GM21825 (cell line): ENCODE results near the gene BTBD2.
"Not testable (repeated sequence)": the region's sequence is repeated elsewhere in the genome, so short reads cannot be mapped to it uniquely, and the experiment has no call there.

Source experiments
- ATAC-seq: cut with Tn5 transposase; IDR thresholded peaks from one replicate; pipeline ENCODE4 v1.9.1; 2021; ENCODE audit warnings: mild to moderate bottlenecking, moderate library complexity; ENCODE audit not compliant: unreplicated experiment

BTBD2 gene

GRCh38 chr19:2016041-2016807 lies 710 bp upstream of the BTBD2 start:
- no peak for ATAC-seq

DNA sequence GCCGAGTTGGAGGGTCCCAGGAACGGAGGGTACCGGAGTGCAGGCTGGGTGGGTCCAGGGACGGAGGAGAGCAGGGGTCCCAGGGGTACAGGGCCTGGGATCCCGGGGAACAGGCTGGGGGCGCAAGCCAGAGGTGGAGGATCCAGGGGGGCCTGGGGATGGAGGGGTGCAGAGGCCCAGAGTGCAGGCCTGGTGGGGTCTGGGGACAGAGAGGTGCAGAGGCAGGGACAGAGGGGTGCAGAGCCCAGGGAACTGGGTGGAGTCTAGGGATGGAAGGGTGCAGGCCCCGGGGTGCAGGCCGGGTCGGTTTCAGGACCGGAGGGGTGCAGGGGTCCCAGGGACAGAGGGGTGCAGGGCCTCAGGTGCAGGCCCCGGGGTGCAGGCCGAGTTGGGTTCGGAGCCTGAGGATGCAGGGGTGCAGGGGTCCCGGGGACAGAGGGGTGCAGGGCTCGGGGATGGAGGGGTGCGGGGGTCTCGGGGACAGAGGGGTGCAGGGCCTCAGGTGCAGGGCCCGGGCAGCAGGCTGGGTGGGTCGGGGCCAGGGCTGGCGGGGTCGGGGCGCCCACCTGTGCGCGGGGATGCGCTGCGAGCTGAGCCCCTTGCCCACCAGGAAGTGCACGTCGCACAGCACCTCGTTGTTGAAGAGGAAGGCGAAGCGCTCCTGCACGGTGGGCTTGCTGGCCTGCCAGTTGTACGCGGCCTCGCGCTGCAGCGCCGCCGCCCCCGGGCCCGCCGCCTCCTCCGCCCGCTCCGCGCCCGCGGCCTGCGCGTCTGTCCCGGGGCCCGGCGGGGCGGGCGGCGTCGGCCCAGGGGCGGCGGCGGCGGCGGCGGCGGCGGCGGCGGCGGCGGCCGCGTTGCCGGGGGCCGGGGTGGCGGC lies 545 bp downstream of the BTBD2 start:
- no peak for ATAC-seq

DNA sequence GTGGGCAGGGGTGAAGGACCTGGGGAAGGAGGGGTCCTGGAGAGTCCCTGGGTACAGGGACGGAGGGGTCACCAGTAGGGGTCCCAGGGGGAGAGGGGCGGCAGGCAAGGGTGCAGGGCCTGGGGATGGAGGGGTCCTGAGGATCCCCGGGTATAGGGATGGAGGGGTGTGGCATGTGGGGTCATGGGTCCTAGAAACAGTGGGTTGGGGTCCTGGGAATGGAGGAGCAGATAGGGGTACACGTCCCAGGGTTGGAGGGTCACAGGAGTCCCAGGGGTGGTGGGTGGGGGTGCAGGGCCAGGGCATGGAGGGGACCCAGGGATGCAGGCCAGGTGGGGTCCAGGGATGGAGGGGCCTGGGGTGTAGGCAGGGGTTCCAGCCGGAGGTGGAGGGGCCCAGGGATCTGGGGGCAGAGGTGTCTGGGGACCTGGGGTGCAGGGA lies 1.4 kb downstream of the BTBD2 start:
- ATAC-seq: no peak

- ATAC-seq: no peak
Observed at GRCh38 chr19:2013683-2013961, 1.9 kb downstream of the BTBD2 start.

GRCh38 chr19:2012941-2013682 lies 2.4 kb downstream of the BTBD2 start:
- ATAC-seq: no peak

DNA sequence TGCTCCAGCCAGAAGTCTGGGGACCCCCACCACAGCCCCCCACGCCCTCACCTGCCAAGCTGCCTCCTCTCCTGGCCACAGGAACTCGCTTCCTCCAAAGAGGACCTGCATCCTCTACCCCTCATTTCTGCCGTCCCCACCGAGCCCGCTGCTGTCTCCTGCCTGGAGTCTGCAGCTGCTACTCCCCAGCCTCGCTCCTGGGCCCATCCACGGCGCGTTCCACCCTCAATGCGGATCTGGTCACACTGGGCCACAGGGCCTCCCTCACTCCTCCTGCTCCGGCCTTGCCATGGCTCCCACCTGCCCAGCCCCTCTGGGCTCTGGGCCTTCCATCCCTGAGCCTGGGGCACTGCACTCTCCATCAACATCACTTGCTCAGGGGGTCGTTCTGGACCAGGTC lies 4.3 kb downstream of the BTBD2 start:
- no peak for ATAC-seq

GRCh38 chr19:2010135-2010668 lies 5.3 kb downstream of the BTBD2 start:
- no peak for ATAC-seq

DNA sequence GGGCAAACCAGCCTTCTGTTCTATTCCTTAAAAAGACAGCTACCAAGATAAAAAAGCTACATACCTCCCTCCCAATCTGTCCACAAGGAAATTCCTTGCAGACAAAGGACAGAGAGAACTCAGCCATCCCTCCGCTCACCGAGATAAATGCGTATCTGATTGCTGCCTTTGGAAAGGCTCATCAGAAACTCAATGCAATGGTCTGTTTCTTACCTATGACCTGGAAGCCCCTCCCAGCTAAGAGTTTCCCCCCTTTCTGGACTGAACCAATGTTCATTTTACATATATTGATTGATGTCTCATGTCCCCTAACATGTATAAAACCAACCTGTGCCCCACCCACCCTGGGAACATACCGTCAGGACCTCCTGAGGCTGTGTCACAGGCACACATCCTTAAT lies 11.6 kb downstream of the BTBD2 start:
- no peak for ATAC-seq

GRCh38 chr19:1999856-2000515 lies 15.5 kb downstream of the BTBD2 start:
- no peak for ATAC-seq

GRCh38 chr19:1998712-1999708 lies 16.5 kb downstream of the BTBD2 start:
- ATAC-seq: no peak

- ATAC-seq: no peak
Observed at GRCh38 chr19:1997353-1998233, 17.9 kb downstream of the BTBD2 start.

DNA sequence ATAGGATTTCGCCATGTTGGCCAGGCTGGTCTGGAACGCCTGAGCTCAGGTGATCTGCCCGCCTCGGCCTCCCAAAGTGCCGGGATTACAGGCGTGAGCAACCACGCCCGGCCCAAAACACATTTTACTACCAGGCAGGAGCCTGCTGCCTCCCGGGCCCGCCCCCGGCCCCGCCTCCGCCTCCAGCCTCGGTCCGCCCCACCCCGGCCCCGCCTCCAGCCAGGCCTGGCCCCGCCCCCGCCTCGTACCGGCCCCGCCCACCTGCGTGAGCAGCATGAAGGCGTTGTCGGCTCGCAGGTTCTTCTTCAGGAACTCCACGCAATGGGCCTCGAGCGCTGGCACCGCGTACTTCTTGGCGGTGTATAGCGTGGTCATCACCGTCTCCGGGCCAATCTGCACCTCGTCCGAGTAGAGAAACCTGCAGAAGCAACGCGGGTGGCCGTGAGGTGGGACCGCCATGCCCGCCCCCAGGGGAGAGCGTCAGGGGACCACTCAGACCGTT lies 22.7 kb downstream of the BTBD2 start:
- no peak for ATAC-seq

GRCh38 chr19:1991018-1991913 lies 24.2 kb downstream of the BTBD2 start:
- no peak for ATAC-seq

GRCh38 chr19:1990230-1991017 lies 25.1 kb downstream of the BTBD2 start:
- no peak for ATAC-seq

GRCh38 chr19:1989513-1990229 lies 25.8 kb downstream of the BTBD2 start:
- ATAC-seq: no peak

- ATAC-seq: not testable (repeated sequence)
Observed at GRCh38 chr19:1988464-1988863, 27.1 kb downstream of the BTBD2 start.
